ENCODE measurements around the gene GRN. TPM values are rescaled to one million over a fixed set of nuclear protein-coding genes. Genes with fewer than 3 reads are reported as not detected.

Gene GRN
- total and polyA plus RNA-seq, 9 of the 15 experiments (the other 6 are each of a cell fraction or from before 2014, with no cell fraction given) = 5.4 to 75.3 (median 20.7) TPM

- Histone ChIP-seq H3K79me2 (ENCODE audit: control insufficient read depth, insufficient read depth, low read length) (no peaks in the 10 kb centered on the region), H3K4me1 (replicated peaks in 1 of 2; ENCODE audit: control insufficient read depth in 2 of 2, insufficient read depth in 2 of 2, low read length in 2 of 2) (peaks cover 16 to 34% of the 10 kb centered on the region in 2 experiments; a peak in 4 of 5 replicates), H3K27ac (ENCODE audit: extremely low read depth, low read depth, low read length) (no peak overlapping the region), H2AFZ (ENCODE audit: low read depth, low read length) (no peak overlapping the region), H3K4me2 (ENCODE audit: insufficient read depth, low read length) (no peak overlapping the region), H3K9me3 (replicated peaks; ENCODE audit: control insufficient read depth, insufficient read depth, low read depth, low read length) (no peaks in the 10 kb centered on the region), H3K36me3 (ENCODE audit: control insufficient read depth, insufficient read depth, low read length) (peaks cover 24% of the 10 kb centered on the region; the same call in 1 of the 3 replicates), H4K20me1 (replicated peaks; ENCODE audit: control insufficient read depth, insufficient read depth, low read length) (no peaks in the 10 kb centered on the region), H3K9ac (ENCODE audit: insufficient read depth in 1 of 2, low read depth in 2 of 2, low read length in 2 of 2) (no peak overlapping the region), H3K4me3 (no peak overlapping the region), H3K9me1 (ENCODE audit: control insufficient read depth, insufficient read depth, low read length) (no peaks in the 10 kb centered on the region), H3K27me3 (ENCODE audit: control insufficient read depth in 2 of 2, insufficient read depth in 2 of 2, low read length in 2 of 2) (no peaks in the 10 kb centered on the region)
- in situ Hi-C loops (cut with MboI) (no loop called here), intact Hi-C loops (cut with micrococcal nuclease) (no loop called here)
- CTCF ChIA-PET (ENCODE audit: low intra/inter-chr PET ratio) = no interaction called here
- ATAC-seq (no peak), DNase-seq (ENCODE audit: extremely low read depth in 1 of 4, low spot score in 3 of 4) (no peak), FAIRE-seq (no peak)
- WGBS (ENCODE audit: insufficient coverage, low coverage, missing lambda C conversion rate) = 89% methylated on average over 2 of the region's 2 CpGs
- POLR2A ChIA-PET = interaction anchor here (1.1 kb wide), 1 partner anchor 9 kb away, joined by 3 read pairs; no protein-coding TSS in a partner anchor
- BruUV-seq (replicated peaks) = no TSS peak
- TF ChIP-seq SPI1 (IDR thresholded peaks at IDR 0.05; ENCODE audit: borderline replicate concordance, low read depth, low read length) (peak; percentile 89), MAX (CRISPR knock-in tag; IDR thresholded peaks at IDR 0.05) (no peak), POLR2AphosphoS2 (IDR thresholded peaks at IDR 0.05; ENCODE audit: low read length) (no peak), XRCC5 (IDR thresholded peaks at IDR 0.05; ENCODE audit: low read depth, low read length) (no peak), TCF7 (IDR thresholded peaks at IDR 0.05; ENCODE audit: borderline replicate concordance) (no peak), SMARCE1 (IDR thresholded peaks at IDR 0.05) (no peak), MXD1 (CRISPR knock-in tag; IDR thresholded peaks at IDR 0.05; ENCODE audit: borderline replicate concordance, poor library complexity, severe bottlenecking) (no peak), ZNF695 (CRISPR knock-in tag; IDR thresholded peaks at IDR 0.05) (no peak)
Observed at GRCh38 chr17:44394833-44395232, 49.7 kb downstream of the GRN start.

All from K562 (cell line).